K562 (cell line): Measurements from ENCODE around the gene PAF1. TPM values are rescaled to one million over a fixed set of nuclear protein-coding genes. Genes with fewer than 3 reads are reported as not detected.

Experiments
- ATF7 ChIP-seq: fragments of 450-650 bp; IDR thresholded peaks from 2 replicates; pipeline ENCODE4 v1.7.1; 2014; ENCODE audit warnings: mild to moderate bottlenecking, moderate library complexity
- CSDE1 ChIP-seq, 2 experiments: fragments of 450-650 bp; IDR thresholded peaks; 2 replicates each; pipeline ENCODE4 v1.6.1; 2016; ENCODE audit warnings: mild to moderate bottlenecking in 1 of 2
- EP400 ChIP-seq: fragments of 450-650 bp; IDR thresholded peaks from 2 replicates; pipeline ENCODE4 v1.6.1; 2017; ENCODE audit warnings: antibody characterized with exemption, mild to moderate bottlenecking, moderate library complexity
- ESRRA ChIP-seq: fragments of 450-650 bp; IDR thresholded peaks from 2 replicates; pipeline ENCODE4 v1.6.1; 2014; ENCODE audit warnings: low read depth, mild to moderate bottlenecking, moderate library complexity, borderline replicate concordance
- IFI16 ChIP-seq: fragments of 250-450 bp; sonication (Bioruptor Pico); IDR thresholded peaks from 2 replicates; pipeline ENCODE4 v2.1.2; 2022; ENCODE audit warnings: mild to moderate bottlenecking, inconsistent platforms
- MYBL2 ChIP-seq, 2 experiments: fragments of 450-650 bp in 1 of 2; sonication (generic) in 1 of 2; formaldehyde crosslinking in 1 of 2; IDR thresholded peaks; 2 replicates each; pipeline versions ENCODE4 v1.6.1 to v1.8.1; 2017 to 2022; ENCODE audit warnings: borderline replicate concordance in 1 of 2, inconsistent platforms in 1 of 2, low read depth in 1 of 2, mild to moderate bottlenecking in 1 of 2, missing genetic modification reagents in 1 of 2, moderate library complexity in 1 of 2
- POLR2A ChIP-seq: fragments of 450-650 bp; conservative IDR thresholded peaks from 2 replicates; pipeline ENCODE4 v1.6.1; 2016
- POLR2G ChIP-seq: fragments of 200-400 bp; formaldehyde crosslinking; IDR thresholded peaks from 2 replicates; pipeline ENCODE4 v1.6.1; 2017; ENCODE audit warnings: low read depth, mild to moderate bottlenecking, antibody characterized with exemption, low read length, moderate library complexity
- PRPF4 ChIP-seq: fragments of 200-400 bp; formaldehyde crosslinking; IDR thresholded peaks from one replicate; pipeline ENCODE4 v1.6.1; 2017; ENCODE audit warnings: low read length, low read depth, mild to moderate bottlenecking; ENCODE audit not compliant: insufficient read depth, poor library complexity, severe bottlenecking
- RBFOX2 ChIP-seq: fragments of 200-400 bp; formaldehyde crosslinking; IDR thresholded peaks from 2 replicates; pipeline ENCODE4 v1.6.1; 2017; ENCODE audit warnings: low read depth, mild to moderate bottlenecking, low read length, moderate library complexity
- ZNF41 ChIP-seq: fragments of 250-450 bp; sonication (Bioruptor Pico); conservative IDR thresholded peaks from 2 replicates; pipeline ENCODE4 v1.4.0; 2020; ENCODE audit warnings: mild to moderate bottlenecking
- polyA plus RNA-seq, 8 experiments: library from polyadenylated mRNA; depleted of rRNA in 4 of 8; stranded (reverse) in 5 of 8; unstranded in 3 of 8; fragments of >200 nt; fragmentation: Nextera tagmentation in 2 of 8; fragmentation: Illumina TruSeq in 1 of 8; extraction: Ambion mirVana in 2 of 8; extraction: Trizol in 1 of 8; gene quantifications; 2 replicates each; pipeline versions ENCODE4 v1.2.1 to v1.2.3, GENCODE V29; 2011 to 2014; ENCODE audit warnings: inconsistent platforms in 1 of 8, missing spikeins in 1 of 8
- total RNA-seq, 7 experiments: library from RNA; depleted of rRNA in 6 of 7; stranded (reverse); fragments of >200 nt in 6 of 7; fragmentation: Illumina TruSeq in 2 of 7; extraction: Trizol in 2 of 7; gene quantifications; 2 replicates each; pipeline versions ENCODE4 v1.2.1 to v1.2.3, GENCODE V29; 2011 to 2021; ENCODE audit warnings: low replicate concordance in 1 of 7
- TF ChIP-seq, protein P1 (sequence below): fragments of 450-650 bp; conservative IDR thresholded peaks from 2 replicates; pipeline ENCODE4 v1.6.1; 2016; ENCODE audit warnings: missing genetic modification characterization, low read depth, mild to moderate bottlenecking, missing compliant biosample characterization, moderate library complexity
- TF ChIP-seq, protein P2 (sequence below): fragments of 250-450 bp; sonication (Bioruptor Pico); IDR thresholded peaks from 2 replicates; pipeline ENCODE4 v1.4.0; 2020
- TF ChIP-seq, protein P3 (sequence below): fragments of 450-650 bp; IDR thresholded peaks from 2 replicates; pipeline ENCODE4 v1.6.1; 2018; ENCODE audit warnings: mild to moderate bottlenecking, low read depth; ENCODE audit not compliant: partially characterized antibody

Gene PAF1
- total and polyA plus RNA-seq, 9 of the 15 experiments (the other 6 are each of a cell fraction or from before 2014, with no cell fraction given) = 1.5 to 45.0 (median 33.8) TPM

DNA sequence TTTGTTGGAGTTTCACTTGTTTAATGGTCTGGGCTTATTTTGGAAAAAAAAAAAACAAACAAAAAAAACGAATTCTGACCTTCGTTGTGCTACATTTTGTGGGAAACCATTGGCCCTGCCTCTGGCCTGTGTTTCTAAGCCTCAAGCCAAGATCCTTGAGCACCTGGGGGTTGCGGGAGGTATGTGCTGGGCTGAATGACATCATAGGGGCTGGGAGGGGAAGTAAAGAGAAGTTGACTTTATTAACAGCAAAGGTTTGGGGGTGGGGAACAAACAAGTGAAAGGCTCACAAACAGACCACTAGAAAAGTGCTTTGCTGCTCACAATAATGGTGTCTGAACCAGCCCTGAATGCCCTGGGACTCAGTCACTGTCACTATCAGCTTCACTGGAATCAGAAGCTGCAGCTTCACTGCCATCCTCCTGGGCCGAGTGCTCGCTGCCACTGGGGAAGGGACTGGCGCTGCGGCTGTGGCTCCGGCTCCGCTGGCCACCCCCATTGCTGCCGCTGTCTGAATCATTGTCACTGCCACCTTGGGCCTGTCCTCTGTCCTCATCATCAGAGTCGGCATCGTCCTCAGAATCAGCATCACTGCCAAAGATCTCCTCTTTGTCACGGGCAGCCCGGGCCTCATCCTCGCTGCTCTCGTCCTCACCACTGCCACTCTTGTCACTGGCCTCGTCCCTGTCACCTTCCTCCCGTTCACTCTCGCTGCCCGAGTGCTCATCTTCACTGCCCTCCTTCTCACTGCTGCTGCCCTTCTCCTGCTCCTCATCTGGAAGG is 5.1 kb downstream of the PAF1 start (continued):
- TF ChIP-seq EP400 (no peak), POLR2G (peak; percentile 42), MYBL2 (IDR thresholded peaks at IDR 0.05; ENCODE audit: low read depth) (no peak), MYBL2 (CRISPR knock-in tag; IDR thresholded peaks at IDR 0.05; ENCODE audit: borderline replicate concordance) (no peak), ATF7 (0 out of 2 replicates have a peak, but pooled peaks have one; percentile 13), ZNF41 (CRISPR knock-in tag) (no peak), PRPF4 (no peak), CSDE1 (IDR thresholded peaks at IDR 0.05) (no peak), POLR2A (peak; percentile 25; the same call in 1 of the 2 replicates), IFI16 (CRISPR knock-in tag) (no peak), ESRRA (no peak), RBFOX2 (peak; percentile 34; the same call in 1 of the 2 replicates)
- TF ChIP-seq, protein P1, sequence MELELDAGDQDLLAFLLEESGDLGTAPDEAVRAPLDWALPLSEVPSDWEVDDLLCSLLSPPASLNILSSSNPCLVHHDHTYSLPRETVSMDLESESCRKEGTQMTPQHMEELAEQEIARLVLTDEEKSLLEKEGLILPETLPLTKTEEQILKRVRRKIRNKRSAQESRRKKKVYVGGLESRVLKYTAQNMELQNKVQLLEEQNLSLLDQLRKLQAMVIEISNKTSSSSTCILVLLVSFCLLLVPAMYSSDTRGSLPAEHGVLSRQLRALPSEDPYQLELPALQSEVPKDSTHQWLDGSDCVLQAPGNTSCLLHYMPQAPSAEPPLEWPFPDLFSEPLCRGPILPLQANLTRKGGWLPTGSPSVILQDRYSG (tag) = no peak
- TF ChIP-seq, protein P2, sequence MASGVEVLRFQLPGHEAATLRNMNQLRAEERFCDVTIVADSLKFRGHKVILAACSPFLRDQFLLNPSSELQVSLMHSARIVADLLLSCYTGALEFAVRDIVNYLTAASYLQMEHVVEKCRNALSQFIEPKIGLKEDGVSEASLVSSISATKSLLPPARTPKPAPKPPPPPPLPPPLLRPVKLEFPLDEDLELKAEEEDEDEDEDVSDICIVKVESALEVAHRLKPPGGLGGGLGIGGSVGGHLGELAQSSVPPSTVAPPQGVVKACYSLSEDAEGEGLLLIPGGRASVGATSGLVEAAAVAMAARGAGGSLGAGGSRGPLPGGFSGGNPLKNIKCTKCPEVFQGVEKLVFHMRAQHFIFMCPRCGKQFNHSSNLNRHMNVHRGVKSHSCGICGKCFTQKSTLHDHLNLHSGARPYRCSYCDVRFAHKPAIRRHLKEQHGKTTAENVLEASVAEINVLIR = no peak
- TF ChIP-seq, protein P3, sequence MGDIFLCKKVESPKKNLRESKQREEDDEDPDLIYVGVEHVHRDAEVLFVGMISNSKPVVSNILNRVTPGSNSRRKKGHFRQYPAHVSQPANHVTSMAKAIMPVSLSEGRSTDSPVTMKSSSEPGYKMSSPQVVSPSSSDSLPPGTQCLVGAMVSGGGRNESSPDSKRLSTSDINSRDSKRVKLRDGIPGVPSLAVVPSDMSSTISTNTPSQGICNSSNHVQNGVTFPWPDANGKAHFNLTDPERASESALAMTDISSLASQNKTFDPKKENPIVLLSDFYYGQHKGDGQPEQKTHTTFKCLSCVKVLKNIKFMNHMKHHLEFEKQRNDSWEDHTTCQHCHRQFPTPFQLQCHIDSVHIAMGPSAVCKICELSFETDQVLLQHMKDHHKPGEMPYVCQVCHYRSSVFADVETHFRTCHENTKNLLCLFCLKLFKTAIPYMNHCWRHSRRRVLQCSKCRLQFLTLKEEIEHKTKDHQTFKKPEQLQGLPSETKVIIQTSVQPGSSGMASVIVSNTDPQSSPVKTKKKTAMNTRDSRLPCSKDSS = no peak
